HG03342 (cell line): ENCODE data around the gene ABLIM1.

Experiments
- ATAC-seq: cut with Tn5 transposase; IDR thresholded peaks from one replicate; pipeline ENCODE4 v1.9.1; 2021; ENCODE audit warnings: mild to moderate bottlenecking, moderate library complexity; ENCODE audit not compliant: unreplicated experiment

The ABLIM1 gene

DNA sequence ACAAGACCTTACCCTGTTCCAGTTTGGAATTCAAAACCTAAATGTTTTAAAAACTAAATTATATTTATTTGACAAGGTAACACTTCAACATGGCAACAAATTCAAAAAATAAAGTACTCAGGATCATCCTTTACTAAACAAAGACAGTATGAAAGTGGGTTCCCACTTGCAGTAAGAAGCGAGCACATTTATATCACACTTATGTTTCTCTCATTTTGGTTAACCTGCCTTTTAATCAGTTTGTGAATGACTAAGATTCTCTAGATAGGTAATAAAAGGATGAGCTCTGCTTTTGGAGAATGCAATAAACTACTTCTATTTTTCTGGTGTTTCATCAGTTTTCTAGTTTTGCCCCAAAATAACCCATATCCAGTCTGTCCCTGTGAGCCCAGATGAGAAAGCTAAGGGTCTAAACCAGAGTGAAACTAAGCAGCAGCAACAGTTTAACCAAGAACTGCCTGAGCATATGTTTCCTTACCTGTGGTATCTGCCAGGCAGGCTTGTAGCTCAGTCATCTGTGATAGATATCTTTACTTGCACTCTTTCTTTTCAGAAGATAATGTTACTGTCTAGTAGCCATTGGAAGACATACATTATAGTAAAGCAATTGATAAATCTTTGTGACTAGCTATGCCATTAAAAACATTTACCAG lies 64.1 kb downstream of the ABLIM1 start:
- no peak for ATAC-seq

DNA sequence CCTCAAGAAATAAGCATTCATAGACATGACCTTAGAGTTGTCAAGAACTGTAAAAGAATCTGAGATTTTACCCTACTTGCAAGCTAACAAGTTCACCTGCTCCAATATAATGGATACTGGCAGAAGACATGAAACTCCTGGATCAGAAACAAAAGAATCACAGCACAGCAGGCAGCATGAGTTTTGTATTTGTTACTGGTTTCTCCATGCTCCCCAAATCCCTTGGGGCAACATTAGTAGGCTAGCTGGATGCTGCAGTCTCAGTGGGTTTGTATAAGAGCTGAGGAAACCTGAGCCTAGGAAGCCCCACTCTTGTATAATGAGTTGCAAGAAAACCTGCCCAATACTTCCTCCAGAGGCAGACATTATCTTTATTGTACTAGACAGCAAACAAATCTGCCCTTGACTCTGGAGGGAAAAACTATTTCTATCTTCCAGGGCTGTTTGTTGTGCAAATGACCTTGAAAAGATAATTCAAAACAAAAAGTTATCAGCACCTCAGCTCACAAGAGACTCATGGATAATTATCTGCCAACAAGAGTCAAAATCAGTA lies 64.8 kb downstream of the ABLIM1 start:
- no peak for ATAC-seq

DNA sequence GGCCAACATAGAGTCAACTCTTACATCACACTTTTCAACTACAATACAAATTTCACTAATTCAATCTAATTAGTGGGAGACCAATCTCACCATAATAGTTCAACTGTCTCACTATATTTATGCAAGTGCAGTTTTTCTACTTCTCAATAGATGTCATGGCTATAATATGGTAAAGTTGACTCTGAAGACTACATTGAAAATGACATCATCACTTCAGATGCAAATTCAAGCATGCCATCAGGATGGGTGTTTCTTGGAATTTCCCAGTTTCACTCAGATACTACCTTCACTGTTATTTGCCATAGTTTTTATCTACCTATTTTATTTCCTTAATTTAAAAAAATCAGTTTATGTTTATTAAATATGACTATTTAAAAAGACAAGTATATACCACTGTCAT lies 67.1 kb downstream of the ABLIM1 start:
- no peak for ATAC-seq

DNA sequence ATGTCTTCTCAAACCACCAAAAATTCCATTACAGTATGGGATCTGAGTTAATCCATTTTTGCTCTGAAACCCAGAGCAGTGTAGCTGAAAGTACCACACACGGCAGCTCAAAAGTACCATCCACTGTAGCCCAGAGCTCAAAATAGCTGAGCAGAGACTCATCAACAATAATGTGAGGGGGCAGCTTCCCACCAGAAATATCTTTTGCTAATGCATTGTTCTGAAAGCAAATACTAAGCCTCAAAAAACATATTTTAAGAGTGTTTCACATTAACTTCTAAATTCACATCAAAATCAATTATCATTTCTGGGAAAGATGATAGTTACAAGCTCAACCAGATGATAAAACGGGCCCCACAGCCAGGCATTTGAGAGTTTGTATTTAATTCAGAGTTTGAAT lies 73.7 kb downstream of the ABLIM1 start:
- no peak for ATAC-seq

DNA sequence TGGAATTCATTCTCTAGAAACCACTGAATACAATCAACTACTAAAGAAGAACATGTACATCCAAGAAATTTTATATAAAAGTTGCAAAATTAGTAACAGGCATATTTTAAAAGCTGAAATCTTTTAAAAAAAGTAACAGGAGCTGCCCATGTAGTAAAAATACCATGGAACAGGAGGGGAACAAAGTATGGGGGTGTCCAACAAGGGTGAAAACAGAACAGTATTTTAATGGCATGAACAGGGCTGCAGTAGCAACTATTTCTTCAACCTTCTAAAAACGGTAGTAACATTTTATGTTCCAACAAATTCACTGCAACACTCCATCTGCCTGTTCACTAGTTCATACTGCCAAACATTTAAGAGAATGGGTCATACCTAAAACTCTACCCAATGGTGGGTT lies 77.0 kb downstream of the ABLIM1 start:
- ATAC-seq = no peak

DNA sequence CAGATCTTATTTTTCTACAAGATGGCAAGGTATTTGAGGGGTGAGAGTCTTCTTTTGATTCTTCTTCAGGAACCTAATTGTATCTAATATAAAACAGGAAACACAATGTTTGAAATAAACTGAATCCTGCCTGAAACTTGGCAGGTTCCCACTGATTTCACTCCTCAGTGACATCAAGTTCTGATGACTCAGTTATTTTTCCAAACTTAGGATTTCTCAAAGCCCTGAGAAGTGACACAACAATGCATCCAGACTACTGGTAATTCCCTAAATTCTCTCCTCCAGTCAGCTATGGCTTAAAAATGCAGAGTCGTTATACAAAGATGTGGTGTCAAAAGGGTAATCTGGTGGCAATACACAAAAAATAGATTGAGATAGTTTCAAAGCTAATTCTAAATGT lies 80.9 kb downstream of the ABLIM1 start:
- ATAC-seq = no peak

DNA sequence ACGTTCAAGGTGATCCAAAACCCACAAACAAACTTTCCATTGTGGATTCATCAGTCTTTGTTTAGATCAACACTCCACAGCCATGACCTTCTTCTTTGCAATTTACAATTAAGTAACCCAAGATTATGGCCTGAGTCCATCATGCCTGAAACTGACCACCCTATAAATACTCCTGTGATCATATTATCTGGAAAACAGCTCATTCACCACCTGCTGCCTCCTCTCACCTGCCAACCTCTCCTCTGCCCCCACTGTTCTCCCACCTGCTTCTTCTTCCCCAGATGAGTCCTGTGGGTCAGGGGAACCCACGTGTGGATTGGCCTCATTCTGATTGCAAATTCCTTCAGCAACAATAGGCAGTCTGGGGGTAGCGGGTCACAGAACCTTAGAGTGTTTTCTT lies 81.4 kb downstream of the ABLIM1 start:
- no peak for ATAC-seq

DNA sequence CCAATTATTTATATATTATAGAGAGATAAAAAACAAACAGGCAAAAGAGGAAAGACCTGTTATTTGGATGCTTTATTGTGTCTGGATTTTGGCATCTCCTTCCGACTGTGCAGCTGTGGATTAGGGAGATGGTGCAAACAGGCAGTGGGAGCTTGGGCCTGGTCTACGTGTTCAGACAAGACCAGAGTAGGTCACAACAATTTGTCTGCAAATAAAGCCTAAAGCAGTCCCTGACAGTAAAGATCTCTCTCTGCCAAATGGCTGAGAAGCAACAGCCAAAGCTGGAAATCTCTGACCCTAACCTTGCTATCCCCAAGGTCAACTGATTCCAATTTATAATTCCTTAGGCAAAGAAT lies 82.0 kb downstream of the ABLIM1 start:
- ATAC-seq = no peak

DNA sequence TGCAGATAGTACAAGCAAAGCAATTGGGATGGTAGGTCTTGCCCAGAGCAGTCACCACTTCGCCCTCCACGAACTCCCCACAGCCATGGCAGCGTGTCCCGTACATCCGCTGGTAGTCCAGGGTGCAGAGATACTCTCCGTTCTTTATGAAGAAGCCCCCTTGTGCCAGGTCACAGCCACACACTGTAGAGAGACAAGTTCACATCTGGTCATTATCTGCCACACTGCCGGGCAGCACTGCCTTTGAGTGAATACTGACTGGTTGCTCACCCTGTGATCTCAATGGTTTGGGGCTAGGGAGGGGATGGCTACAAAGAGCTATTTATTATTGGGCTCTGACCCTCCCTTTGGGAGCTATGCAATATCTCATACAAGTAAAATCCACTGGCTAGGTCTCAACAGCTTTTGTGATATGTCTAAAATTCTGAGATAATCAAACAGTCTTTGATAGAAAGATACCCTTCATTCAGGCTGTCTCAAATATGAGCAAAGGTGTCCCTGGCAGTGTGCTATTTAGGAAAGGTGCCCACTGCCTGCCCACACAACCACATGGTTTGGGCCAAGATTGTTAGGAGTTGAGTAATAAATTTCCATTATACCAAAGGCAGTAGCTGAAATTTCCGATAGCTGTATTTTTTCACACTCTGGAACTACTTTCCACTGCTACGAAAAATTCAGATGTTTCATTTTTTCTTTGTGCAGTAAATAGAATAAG lies 82.5 kb downstream of the ABLIM1 start:
- ATAC-seq = no peak

DNA sequence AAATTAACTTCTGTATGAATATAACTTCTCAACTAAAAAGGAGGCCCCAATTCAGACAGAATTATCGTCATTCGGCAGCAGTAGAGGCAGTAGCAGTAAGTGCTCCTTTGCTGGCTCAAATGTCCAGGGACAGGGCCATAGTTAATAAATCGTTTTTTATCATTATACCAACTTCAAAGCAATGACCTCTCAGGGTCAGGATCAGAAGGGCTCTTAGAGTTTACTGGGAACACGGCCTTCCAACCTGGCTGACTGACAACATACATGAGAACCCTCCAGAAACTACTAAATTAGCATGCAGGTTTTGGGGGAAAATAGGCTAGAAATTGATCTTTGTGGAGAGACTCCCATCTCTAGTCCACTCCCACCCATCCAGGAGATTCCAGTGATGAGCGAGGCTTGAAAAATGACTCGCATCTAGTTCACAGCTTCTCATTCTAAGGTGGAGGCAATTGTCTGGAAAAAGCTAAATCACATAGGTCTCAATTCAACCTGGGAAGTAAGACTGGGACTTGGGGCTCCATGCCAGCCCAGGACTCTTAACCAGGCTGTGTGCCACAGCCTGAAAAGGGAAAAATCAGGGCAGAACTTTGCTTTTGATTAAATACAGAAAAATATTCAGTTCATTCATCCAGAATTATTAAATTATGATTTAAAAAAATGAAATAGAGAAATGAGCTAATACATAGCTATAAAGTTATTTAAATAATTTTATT lies 84.6 kb downstream of the ABLIM1 start:
- no peak for ATAC-seq

DNA sequence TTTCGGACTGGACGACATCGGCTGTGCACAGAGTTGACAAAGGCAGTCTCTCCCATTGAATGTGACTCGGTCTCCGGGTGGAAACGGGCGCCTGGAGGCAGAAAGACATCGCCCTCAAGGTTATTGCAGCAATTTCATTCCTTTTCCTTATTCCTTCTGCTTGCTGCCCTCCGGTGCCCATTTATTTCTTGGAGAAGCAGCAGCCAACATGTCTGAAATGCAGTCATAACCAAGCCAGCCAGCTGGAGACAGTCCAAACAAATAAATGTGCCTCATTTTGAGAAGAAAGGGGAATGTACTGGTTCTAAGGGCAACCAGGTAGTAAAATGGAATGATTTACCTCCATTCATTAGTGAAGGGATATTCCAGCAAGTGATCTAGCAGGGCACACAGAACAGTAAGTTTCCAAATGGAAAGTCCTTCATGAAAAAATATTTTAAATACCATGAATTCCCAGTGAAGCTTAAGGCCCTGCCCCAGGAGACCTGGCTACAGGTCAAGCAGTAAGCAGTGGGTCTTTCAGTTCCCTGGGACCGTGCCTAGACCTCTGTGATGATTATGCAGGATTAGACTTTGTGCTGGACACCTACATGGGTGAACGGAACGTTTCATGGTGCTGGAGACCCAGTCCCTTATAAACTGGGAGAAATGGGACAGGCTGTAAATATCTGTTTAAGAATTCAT lies 86.6 kb downstream of the ABLIM1 start:
- ATAC-seq = no peak

DNA sequence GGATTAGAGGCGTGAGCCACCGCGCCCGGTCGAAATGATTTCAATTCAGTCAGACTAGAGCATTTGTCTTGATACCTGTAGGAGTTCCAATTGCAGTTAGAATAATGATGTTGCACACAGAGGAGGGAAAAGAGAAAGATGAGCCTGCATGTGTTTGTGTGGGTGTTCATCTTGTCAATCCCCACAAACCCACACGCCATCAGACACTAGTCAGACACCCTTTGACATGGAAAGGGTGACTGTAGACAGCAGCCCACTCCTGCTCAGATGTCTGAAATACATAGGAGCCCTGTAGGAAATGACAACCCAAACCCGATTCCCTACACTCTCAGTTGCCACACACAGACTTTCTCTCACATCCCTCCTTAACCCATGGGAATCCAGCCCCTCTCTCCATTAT lies 92.0 kb downstream of the ABLIM1 start:
- ATAC-seq = no peak

DNA sequence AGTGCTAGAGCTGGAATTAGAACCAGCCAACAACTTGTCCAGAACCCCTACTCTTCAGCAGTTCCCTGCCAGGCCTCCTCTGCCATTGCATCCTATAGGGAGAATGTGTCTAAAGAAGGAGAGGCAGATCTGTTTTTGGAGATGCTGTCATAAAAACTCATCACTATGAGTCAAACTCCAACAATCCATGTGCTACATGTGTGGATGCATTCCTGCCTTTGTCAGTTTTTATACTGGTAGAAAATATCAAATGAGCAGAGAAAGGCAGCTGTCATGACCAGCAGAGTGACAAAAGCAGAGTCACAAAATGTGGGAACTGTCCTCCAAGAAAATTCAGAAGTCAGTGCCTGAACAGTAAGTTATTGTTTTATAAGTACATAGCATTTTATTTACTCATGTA lies 93.0 kb downstream of the ABLIM1 start:
- no peak for ATAC-seq

DNA sequence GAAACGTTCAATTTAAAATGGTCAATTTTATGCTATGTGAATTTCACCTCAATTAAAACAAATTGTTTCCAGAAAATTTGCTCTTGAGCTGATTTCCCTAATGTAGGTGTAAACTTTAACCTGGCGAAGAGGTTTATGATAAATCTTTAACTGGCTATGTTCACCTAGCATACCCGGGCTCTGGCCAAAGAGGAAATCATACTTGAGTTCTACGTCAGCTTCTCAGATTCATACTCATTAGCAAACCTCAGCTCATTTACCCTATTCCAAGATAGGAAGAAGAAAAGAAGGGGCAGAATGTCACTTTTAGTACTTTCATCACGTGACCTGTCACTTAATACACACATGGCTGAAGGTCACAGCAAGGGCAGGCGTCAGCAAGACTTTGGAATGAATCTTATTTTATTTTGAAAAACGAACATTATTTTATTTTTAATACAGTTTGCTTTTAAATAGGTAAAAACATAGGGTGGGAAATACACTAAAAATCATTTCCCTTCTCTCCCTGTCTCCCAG lies 97.0 kb downstream of the ABLIM1 start:
- ATAC-seq = no peak

DNA sequence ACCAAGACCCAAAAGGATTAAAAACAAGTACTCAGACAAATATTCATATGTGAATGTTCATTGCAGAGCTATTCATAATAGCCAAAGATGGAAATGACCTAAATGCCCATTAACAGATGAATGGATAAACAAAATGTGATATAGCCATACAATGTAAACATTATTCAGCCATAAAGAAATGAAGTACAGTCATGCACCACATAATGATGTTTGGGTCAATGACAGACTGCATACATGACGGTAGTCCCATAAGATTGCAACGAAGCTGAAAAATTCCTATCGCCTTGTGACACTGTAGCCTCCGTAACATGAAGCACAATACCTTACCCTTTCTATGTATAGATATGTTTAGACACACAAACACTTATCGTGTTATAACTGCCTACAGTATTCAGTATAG lies 97.9 kb downstream of the ABLIM1 start:
- ATAC-seq = no peak

DNA sequence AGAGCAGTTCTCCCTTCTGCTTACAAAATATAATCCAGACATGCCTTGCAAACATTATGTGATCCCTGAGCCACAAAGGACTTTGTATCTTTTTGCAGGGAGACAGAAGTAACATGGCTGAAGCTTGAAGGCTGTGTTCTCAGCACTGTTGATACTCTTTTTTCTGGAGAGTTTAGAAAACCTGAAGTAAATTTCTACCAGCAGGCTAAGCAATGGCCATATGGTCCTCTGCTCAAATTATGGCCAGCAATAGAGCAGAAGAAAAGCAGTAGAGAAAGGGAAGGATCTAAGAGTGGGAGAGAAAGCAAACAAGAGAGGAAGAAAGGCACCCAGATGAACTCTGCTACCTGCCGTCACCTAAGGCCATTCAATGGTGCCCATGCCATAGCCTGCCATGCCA lies 98.4 kb downstream of the ABLIM1 start:
- ATAC-seq = no peak

DNA sequence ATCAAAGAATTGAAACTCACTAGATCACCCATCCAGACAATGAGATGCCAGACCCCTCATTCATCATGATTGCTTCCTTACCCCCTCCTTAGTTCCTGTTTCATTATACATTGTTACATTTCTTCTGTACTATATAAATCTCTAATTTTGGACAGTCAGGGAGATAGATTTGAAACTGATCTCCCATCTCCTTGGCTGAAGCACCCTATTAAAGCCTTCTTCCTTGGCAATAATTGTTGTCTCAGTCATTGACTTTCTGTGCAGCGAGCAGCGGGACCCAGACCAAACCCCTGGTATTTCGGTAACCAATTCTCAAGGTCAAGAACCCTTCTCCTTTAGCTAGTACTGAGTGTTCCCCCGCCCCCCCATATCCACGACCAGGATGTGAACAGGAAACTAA lies 100.2 kb downstream of the ABLIM1 start:
- ATAC-seq = no peak

DNA sequence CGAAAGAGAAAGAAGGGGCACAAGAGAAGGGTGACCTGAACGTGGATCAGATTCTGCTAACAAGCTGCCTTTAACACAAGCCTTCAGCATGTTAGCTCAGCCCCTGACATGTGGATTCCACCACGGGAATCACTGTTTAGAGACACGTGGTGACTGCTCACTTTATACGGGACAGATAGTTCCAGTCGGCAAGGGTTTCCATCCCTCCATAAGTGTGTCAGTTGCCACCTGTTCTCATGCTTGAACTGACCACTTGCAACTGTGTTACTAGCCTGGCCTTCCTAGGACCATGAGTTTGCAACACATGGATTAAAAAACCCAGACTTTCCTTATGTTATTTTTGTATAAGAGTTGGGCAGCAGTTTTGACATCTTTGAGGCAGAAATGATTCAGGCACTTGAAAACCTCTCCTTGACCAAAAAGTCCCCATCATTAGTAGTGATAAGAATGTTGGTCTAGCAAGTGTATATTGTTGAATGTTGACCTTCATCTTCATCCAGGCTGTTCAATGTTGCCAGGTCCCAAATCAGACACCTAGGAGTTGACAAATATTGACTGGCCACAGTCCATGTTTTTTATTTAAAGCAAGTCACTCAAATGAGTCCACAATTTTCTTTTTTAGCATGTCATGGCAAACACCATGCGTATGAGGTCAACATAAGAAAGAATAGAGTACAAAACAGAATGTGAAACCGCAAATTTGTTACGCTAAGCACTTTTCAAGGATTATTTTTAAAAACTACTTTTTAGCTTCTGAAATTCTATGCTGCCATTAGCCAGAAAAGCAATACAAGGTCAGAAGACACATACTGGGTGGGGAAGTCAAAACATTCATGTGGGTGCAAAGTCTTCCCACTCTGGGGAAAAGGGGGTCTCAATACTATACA lies 101.6 kb downstream of the ABLIM1 start:
- no peak for ATAC-seq

DNA sequence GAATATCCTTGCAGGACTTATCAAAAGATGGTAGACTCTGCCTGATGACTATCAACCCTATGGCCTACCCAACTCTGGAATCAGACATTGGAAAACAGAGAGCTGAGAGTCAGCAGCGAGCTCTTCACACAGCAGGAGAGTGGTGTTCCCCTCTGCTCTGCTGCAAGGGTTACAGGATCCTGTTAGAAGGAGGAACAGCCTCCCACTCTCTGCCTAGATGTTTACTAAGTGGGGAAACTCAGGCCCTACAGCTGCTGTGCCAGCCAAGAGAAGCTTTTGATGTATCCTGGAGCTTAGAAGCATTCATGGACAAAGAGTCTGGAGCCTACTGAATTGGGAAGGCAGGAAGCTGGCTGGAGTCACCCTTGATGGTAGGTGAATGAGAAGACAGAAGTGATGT lies 104.6 kb downstream of the ABLIM1 start:
- no peak for ATAC-seq

DNA sequence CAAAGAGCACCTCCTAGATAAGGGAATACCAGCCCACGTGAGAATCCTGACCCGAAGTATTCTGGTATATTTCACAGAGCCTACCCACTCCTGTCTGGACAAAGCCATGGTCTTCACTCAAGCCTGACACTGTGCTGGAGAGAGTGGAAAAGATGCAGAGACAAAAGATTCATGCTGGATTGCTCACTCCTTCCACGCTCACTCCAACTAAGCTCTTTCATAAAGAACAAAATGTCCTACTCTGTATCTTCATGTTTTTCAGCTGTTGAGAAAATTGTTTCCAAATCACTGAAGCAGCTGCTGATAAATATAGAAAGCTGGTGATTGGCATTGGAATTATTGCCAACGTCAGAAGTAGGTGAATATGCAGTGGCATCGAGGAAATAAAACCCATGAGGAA lies 106.0 kb downstream of the ABLIM1 start:
- ATAC-seq = no peak
